HFFc6 (cell line): ENCODE data around the gene NSG2. TPM values are rescaled to one million over a fixed set of nuclear protein-coding genes. Genes with fewer than 3 reads are reported as not detected.

ENCODE experiments used
- DNase-seq: peaks from one replicate; pipeline ENCODE4 v3.0.0-alpha.2; 2018
- H3K27ac Mint-ChIP-seq: 2 replicates; pipeline ENCODE4 v1.8.0; 2020; ENCODE audit warnings: mild to moderate bottlenecking, mixed read lengths
- H3K27me3 Mint-ChIP-seq: 2 replicates; pipeline ENCODE4 v1.8.0; 2021; ENCODE audit warnings: mild to moderate bottlenecking, moderate library complexity, mixed read lengths; ENCODE audit not compliant: insufficient read depth
- H3K36me3 Mint-ChIP-seq: 2 replicates; pipeline ENCODE4 v1.8.0; 2021; ENCODE audit warnings: low read depth, mixed read lengths
- H3K4me1 Mint-ChIP-seq: 2 replicates; pipeline ENCODE4 v1.8.0; 2020; ENCODE audit warnings: low read depth, mixed read lengths
- H3K4me3 Mint-ChIP-seq: 2 replicates; pipeline ENCODE4 v1.8.0; 2020; ENCODE audit warnings: mild to moderate bottlenecking, moderate library complexity, mixed read lengths
- H3K9me3 Mint-ChIP-seq: 2 replicates; pipeline ENCODE4 v1.8.0; 2020; ENCODE audit warnings: mild to moderate bottlenecking, mixed read lengths
- CTCF ChIP-seq: fragments of 200-600 bp; sonication (generic); IDR thresholded peaks from 2 replicates; pipeline ENCODE4 v1.5.0; 2021; ENCODE audit warnings: antibody characterized with exemption, mild to moderate bottlenecking
- long read RNA-seq: library from polyadenylated mRNA; unstranded; transcript quantifications from one replicate; pipeline ENCODE4 v2.0.0, GENCODE V29; 2019
- total RNA-seq, 6 experiments: library from RNA; stranded (reverse); fragmentation: NEBNext Ultra II Directional; extraction: Animal tissue kit (Norgen Biotek cat#: 25700); gene quantifications; 2 replicates in 1 of 6; 3 replicates in 5 of 6; pipeline ENCODE4 v1.2.3, GENCODE V29; 2021

NSG2 gene
- total RNA-seq, result not detected
- long read RNA-seq, result 0 reads

GRCh38 chr5:174045470-174046025 lies at the start of gene NSG2:
Gene NSG2 (plus strand): TSS chr5:174045706. CDS start chr5:174046756, 1,050 bp downstream.
- H3K4me1 Mint-ChIP-seq, result no peaks in the 10 kb centered on the region

GRCh38 chr5:173997331-173997730 lies 48.2 kb upstream of the NSG2 start:
- H3K27ac Mint-ChIP-seq, result no peak overlapping the region
- no peaks in the 10 kb centered on the region for H3K36me3 Mint-ChIP-seq
- peaks cover 1% of the 10 kb centered on the region for H3K27me3 Mint-ChIP-seq
- H3K4me1 Mint-ChIP-seq, result 0 out of 2 replicates have a peak, but pooled peaks cover 7% of the 10 kb centered on the region
- no peak overlapping the region for H3K4me3 Mint-ChIP-seq
- TF ChIP-seq CTCF, result no peak
- no peaks in the 10 kb centered on the region for H3K9me3 Mint-ChIP-seq
- DNase-seq, result no peak

More at GRCh38 chr5:174045470-174046025, at the start of gene NSG2:
- peak; percentile 23 for DNase-seq
- no peak within 1 kb of the TSS for H3K27ac Mint-ChIP-seq
- peak; percentile 47 for TF ChIP-seq CTCF
- H3K4me3 Mint-ChIP-seq, result no peak within 1 kb of the TSS
- H3K27me3 Mint-ChIP-seq, result no peaks in the 10 kb centered on the region; the same call in 1 of the 2 replicates
- H3K36me3 Mint-ChIP-seq, result no peaks in the 10 kb centered on the region; the same call in 1 of the 2 replicates
- H3K9me3 Mint-ChIP-seq, result peaks cover 30% of the 10 kb centered on the region

DNA sequence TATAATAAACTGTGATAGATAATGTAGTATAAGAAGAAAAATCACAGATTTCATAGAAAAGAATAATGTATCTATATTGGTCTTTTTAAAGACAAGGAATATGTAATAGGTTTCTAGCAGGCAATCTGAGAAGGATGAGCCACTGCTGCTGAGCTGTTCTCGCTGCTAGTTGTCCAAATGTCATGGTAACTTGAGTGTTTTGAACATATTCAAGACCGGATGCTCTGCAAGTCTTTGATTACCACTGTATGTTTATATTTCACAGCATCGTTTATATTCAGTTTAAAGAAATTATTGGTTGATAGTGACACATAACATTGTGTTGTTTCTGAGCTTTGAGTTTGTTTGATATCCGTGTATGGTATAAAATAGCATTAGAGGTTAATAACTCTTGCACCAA lies 47.0 kb upstream of the NSG2 start:
- no peaks in the 10 kb centered on the region for H3K9me3 Mint-ChIP-seq
- no peak for TF ChIP-seq CTCF
- H3K27ac Mint-ChIP-seq, result no peak overlapping the region
- no peak overlapping the region for H3K4me3 Mint-ChIP-seq
- peaks cover 2% of the 10 kb centered on the region for H3K27me3 Mint-ChIP-seq
- H3K4me1 Mint-ChIP-seq, result 0 out of 2 replicates have a peak, but pooled peaks cover 7% of the 10 kb centered on the region
- DNase-seq, result no peak
- no peaks in the 10 kb centered on the region for H3K36me3 Mint-ChIP-seq

- Mint-ChIP-seq H3K4me1 (0 out of 2 replicates have a peak, but pooled peaks cover 7% of the 10 kb centered on the region), H3K27me3 (peaks cover 2% of the 10 kb centered on the region), H3K36me3 (no peaks in the 10 kb centered on the region), H3K4me3 (no peak overlapping the region), H3K9me3 (no peaks in the 10 kb centered on the region), H3K27ac (no peak overlapping the region)
- TF ChIP-seq CTCF, result no peak
- no peak for DNase-seq
Observed at GRCh38 chr5:174000076-174000475, 45.4 kb upstream of the NSG2 start.

- Mint-ChIP-seq H3K27ac (no peak overlapping the region), H3K9me3 (no peaks in the 10 kb centered on the region), H3K36me3 (no peaks in the 10 kb centered on the region), H3K27me3 (peaks cover 1% of the 10 kb centered on the region; the same call in 1 of the 2 replicates), H3K4me3 (no peak overlapping the region), H3K4me1 (0 out of 2 replicates have a peak, but pooled peaks cover 7% of the 10 kb centered on the region)
- no peak for DNase-seq
- TF ChIP-seq CTCF, result no peak
Observed at GRCh38 chr5:174003795-174004194, 41.7 kb upstream of the NSG2 start.
